Endothelial cell (in vitro differentiated cells): ENCODE data around the gene KRTAP21-2. TPM values are rescaled to one million over a fixed set of nuclear protein-coding genes. Genes with fewer than 3 reads are reported as not detected.

Experiments
- DNase-seq: peaks from one replicate; pipeline ENCODE4 v3.0.0; 2021; ENCODE audit warnings: low spot score
- H3K27ac Mint-ChIP-seq: one replicate; pipeline ENCODE4 v1.8.0; 2021; ENCODE audit warnings: mixed read lengths, inconsistent platforms; ENCODE audit not compliant: unreplicated experiment
- H3K27me3 Mint-ChIP-seq: one replicate; pipeline ENCODE4 v1.8.0; 2021; ENCODE audit warnings: mild to moderate bottlenecking, moderate library complexity, mixed read lengths, inconsistent platforms; ENCODE audit not compliant: unreplicated experiment
- H3K36me3 Mint-ChIP-seq: one replicate; pipeline ENCODE4 v1.8.0; 2021; ENCODE audit warnings: mild to moderate bottlenecking, low read depth, mixed read lengths, inconsistent platforms; ENCODE audit not compliant: unreplicated experiment
- H3K4me1 Mint-ChIP-seq: one replicate; pipeline ENCODE4 v1.8.0; 2021; ENCODE audit warnings: mild to moderate bottlenecking, mixed read lengths, inconsistent platforms; ENCODE audit not compliant: unreplicated experiment
- H3K4me3 Mint-ChIP-seq: one replicate; pipeline ENCODE4 v1.8.0; 2021; ENCODE audit warnings: mild to moderate bottlenecking, mixed read lengths, inconsistent platforms; ENCODE audit not compliant: unreplicated experiment
- H3K9me3 Mint-ChIP-seq: one replicate; pipeline ENCODE4 v1.8.0; 2021; ENCODE audit warnings: mixed read lengths, inconsistent platforms; ENCODE audit not compliant: unreplicated experiment
- total RNA-seq: library from RNA; stranded (reverse); fragmentation: NEBNext Ultra II Directional; extraction: Animal tissue kit (Norgen Biotek cat#: 25700); gene quantifications from one replicate; pipeline ENCODE4 v1.2.1, GENCODE V29; 2021; ENCODE audit not compliant: unreplicated experiment
- TF ChIP-seq, protein P1 (sequence below): fragments of 200-600 bp; sonication (generic); IDR thresholded peaks from one replicate; pipeline ENCODE4 v1.5.0; 2021; ENCODE audit warnings: antibody characterized with exemption; ENCODE audit not compliant: unreplicated experiment

The KRTAP21-2 gene
- total RNA-seq, 1 donor from 2014 or later: not detected

DNA sequence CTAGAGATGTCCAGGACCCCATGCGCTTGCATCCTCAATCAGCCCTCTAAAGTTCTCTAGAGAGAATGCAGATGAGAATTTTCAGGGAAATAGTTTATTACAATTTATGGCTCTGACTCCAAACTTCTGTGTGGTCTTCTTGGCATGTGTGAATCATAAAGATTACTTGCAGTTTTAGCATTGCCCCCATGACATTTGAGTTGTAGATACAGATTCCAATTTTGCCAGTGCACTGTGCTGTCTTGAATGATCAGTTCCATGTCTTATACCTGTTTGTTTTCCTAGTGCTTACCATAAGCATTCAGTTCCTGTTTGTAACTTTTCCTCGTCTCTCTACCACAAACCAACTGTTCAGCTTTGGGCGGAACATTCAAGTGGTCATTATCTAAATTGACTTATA lies 33.3 kb downstream of the KRTAP21-2 start:
- H3K36me3 Mint-ChIP-seq: no peaks in the 10 kb centered on the region
- no peak for DNase-seq
- TF ChIP-seq, protein P1, sequence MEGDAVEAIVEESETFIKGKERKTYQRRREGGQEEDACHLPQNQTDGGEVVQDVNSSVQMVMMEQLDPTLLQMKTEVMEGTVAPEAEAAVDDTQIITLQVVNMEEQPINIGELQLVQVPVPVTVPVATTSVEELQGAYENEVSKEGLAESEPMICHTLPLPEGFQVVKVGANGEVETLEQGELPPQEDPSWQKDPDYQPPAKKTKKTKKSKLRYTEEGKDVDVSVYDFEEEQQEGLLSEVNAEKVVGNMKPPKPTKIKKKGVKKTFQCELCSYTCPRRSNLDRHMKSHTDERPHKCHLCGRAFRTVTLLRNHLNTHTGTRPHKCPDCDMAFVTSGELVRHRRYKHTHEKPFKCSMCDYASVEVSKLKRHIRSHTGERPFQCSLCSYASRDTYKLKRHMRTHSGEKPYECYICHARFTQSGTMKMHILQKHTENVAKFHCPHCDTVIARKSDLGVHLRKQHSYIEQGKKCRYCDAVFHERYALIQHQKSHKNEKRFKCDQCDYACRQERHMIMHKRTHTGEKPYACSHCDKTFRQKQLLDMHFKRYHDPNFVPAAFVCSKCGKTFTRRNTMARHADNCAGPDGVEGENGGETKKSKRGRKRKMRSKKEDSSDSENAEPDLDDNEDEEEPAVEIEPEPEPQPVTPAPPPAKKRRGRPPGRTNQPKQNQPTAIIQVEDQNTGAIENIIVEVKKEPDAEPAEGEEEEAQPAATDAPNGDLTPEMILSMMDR: no peak
- no peaks in the 10 kb centered on the region for H3K9me3 Mint-ChIP-seq
- no peak overlapping the region for H3K27ac Mint-ChIP-seq
- no peak overlapping the region for H3K4me3 Mint-ChIP-seq
- H3K4me1 Mint-ChIP-seq: no peaks in the 10 kb centered on the region
- no peaks in the 10 kb centered on the region for H3K27me3 Mint-ChIP-seq

GRCh38 chr21:30710499-30710898 lies 36.6 kb downstream of the KRTAP21-2 start:
- H3K27me3 Mint-ChIP-seq: no peaks in the 10 kb centered on the region
- no peaks in the 10 kb centered on the region for H3K36me3 Mint-ChIP-seq
- H3K27ac Mint-ChIP-seq: no peak overlapping the region
- H3K4me3 Mint-ChIP-seq: no peak overlapping the region
- TF ChIP-seq, protein P1: no peak
- no peaks in the 10 kb centered on the region for H3K9me3 Mint-ChIP-seq
- DNase-seq: no peak
- H3K4me1 Mint-ChIP-seq: no peaks in the 10 kb centered on the region

DNA sequence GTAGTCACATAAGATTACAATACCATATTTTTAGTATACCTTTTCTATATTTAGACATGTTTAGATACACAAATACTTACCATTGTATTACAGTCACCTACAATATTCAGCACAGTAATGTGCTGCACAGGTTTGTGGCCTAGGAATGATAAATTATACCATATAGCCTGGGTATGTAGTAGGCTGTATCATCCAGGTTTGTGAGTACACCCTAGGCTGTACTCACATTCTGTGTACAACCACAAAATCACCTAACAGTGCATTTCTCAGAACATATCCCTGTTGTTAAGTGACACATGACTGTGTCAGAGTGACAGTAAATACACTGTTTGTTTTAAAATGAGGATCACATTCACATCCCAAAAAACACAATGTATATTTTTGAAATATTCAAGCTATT lies 39.6 kb downstream of the KRTAP21-2 start:
- no peaks in the 10 kb centered on the region for H3K4me1 Mint-ChIP-seq
- no peaks in the 10 kb centered on the region for H3K36me3 Mint-ChIP-seq
- TF ChIP-seq, protein P1: no peak
- DNase-seq: no peak
- no peaks in the 10 kb centered on the region for H3K9me3 Mint-ChIP-seq
- H3K27me3 Mint-ChIP-seq: no peaks in the 10 kb centered on the region
- H3K4me3 Mint-ChIP-seq: no peak overlapping the region
- H3K27ac Mint-ChIP-seq: no peak overlapping the region

Other genes starting within 250 kb of the KRTAP21-2 start
- gene KRTAP19-5, start 245.1 kb downstream of the KRTAP21-2 start, total RNA-seq: not detected
- not detected for gene KRTAP19-6, start 205.4 kb downstream of the KRTAP21-2 start, total RNA-seq
- gene KRTAP19-7, start 185.9 kb downstream of the KRTAP21-2 start, total RNA-seq: not detected
- not detected for gene KRTAP22-2, start 156.9 kb downstream of the KRTAP21-2 start, total RNA-seq
- not detected for gene KRTAP6-3, start 154.8 kb downstream of the KRTAP21-2 start, total RNA-seq
- gene KRTAP6-2, start 148.4 kb downstream of the KRTAP21-2 start, total RNA-seq: not detected
- not detected for gene KRTAP22-1, start 146.2 kb downstream of the KRTAP21-2 start, total RNA-seq
- gene KRTAP6-1, start 133.3 kb downstream of the KRTAP21-2 start, total RNA-seq: not detected
- gene KRTAP20-1, start 130.8 kb downstream of the KRTAP21-2 start, total RNA-seq: not detected
- not detected for gene KRTAP20-4, start 126.6 kb downstream of the KRTAP21-2 start, total RNA-seq
- not detected for gene KRTAP20-2, start 112.1 kb downstream of the KRTAP21-2 start, total RNA-seq
- gene KRTAP20-3, start 104.4 kb downstream of the KRTAP21-2 start, total RNA-seq: not detected
- not detected for gene KRTAP21-3, start 28.5 kb downstream of the KRTAP21-2 start, total RNA-seq
- gene KRTAP21-1, start 8.2 kb upstream of the KRTAP21-2 start, total RNA-seq: not detected
- gene KRTAP8-1, start 66.0 kb upstream of the KRTAP21-2 start, total RNA-seq: not detected
- not detected for gene KRTAP7-1, start 82.5 kb upstream of the KRTAP21-2 start, total RNA-seq
- gene KRTAP11-1, start 134.3 kb upstream of the KRTAP21-2 start, total RNA-seq: not detected